Measurements from ENCODE around the gene SEZ6L2. TPM values are rescaled to one million over a fixed set of nuclear protein-coding genes. Genes with fewer than 3 reads are reported as not detected.

Gene SEZ6L2
- total RNA-seq, 2 experiments from 2014 or later: not detected

GRCh38 chr16:29862884-29863668 lies 36.3 kb downstream of the SEZ6L2 start, which contains the start of gene CDIPT:
TSS of gene CDIPT (minus strand) at chr16:29863226. CDS start at chr16:29862857, 369 bp downstream.
- H3K27me3 Mint-ChIP-seq: no peaks in the 10 kb centered on the region
- Histone ChIP-seq H3K27me3 (ENCODE audit: control insufficient read depth in 1 of 2, insufficient read depth in 2 of 2, low read length in 2 of 2) (no peaks in the 10 kb centered on the region), H3K27ac (ENCODE audit: low read depth in 1 of 2, low read length in 2 of 2) (peak within 1 kb of the TSS; percentile 87 to 97), H3K36me3 (ENCODE audit: insufficient read depth, low read length) (peaks cover 34% of the 10 kb centered on the region), H3K4me1 (ENCODE audit: insufficient read depth, low read length) (peaks cover 30% of the 10 kb centered on the region), H3K9me3 (ENCODE audit: control insufficient read depth in 1 of 2, insufficient read depth in 1 of 2, low read length in 2 of 2) (peaks cover 0 to 5% of the 10 kb centered on the region in 2 experiments), H3K4me3 (ENCODE audit: low read length) (peak within 1 kb of the TSS; percentile 76)
- peaks cover 22% of the 10 kb centered on the region for H3K4me1 Mint-ChIP-seq (ENCODE audit: low read depth)
- peak; percentile 70 for TF ChIP-seq CTCF (IDR thresholded peaks at IDR 0.05)
- CTCF ChIA-PET: interaction anchor here (0.6 to 2.3 kb wide), 10 partner anchors 14 to 162 kb away, joined by 3 to 11 read pairs (median 4); partner anchors contain the start of genes KIF22 and PAGR1
- DNase-seq: peak; percentile 85 to 98 (median 90)
- H3K4me3 Mint-ChIP-seq: peak within 1 kb of the TSS; percentile 95
- peaks cover 45% of the 10 kb centered on the region for H3K36me3 Mint-ChIP-seq (ENCODE audit: low read depth)
- POLR2A ChIA-PET: interaction anchor here (0.8 to 2.5 kb wide), 15 partner anchors 14 to 161 kb away, joined by 3 to 16 read pairs (median 6); partner anchors contain the start of genes ASPHD1, KCTD13, KIF22 and MAZ
- H3K9me3 Mint-ChIP-seq: no peaks in the 10 kb centered on the region
- ATAC-seq (ENCODE audit: poor library complexity): peak; percentile 96
- H3K27ac Mint-ChIP-seq: peak within 1 kb of the TSS; percentile 95
- intact Hi-C loops (cut with DNase I, micrococcal nuclease): loop anchor here (1.0 to 5.0 kb wide), 8 partner anchors 36 to 795 kb away; partner anchors contain the start of genes INO80E (in 2 of the 2), FBRS (in 1 of the 2), HIRIP3 (in 1 of the 2) and PAGR1 (in 1 of the 2)

- peaks cover 30% of the 10 kb centered on the region for H3K4me1 ChIP-seq (ENCODE audit: insufficient read depth, low read length)
- Mint-ChIP-seq H3K27me3 (no peaks in the 10 kb centered on the region), H3K4me3 (peak overlapping the region; percentile 95), H3K4me1 (ENCODE audit: low read depth) (peaks cover 22% of the 10 kb centered on the region), H3K9me3 (no peaks in the 10 kb centered on the region), H3K36me3 (ENCODE audit: low read depth) (peaks cover 46% of the 10 kb centered on the region), H3K27ac (peak overlapping the region; percentile 95)
- no peak for TF ChIP-seq CTCF (IDR thresholded peaks at IDR 0.05)
- ATAC-seq (ENCODE audit: poor library complexity) (no peak), DNase-seq (no peak)
- H3K4me3 ChIP-seq (ENCODE audit: low read length): peak overlapping the region; percentile 76
- peaks cover 0 to 5% of the 10 kb centered on the region in 2 experiments for H3K9me3 ChIP-seq (ENCODE audit: control insufficient read depth in 1 of 2, insufficient read depth in 1 of 2, low read length in 2 of 2)
- POLR2A ChIA-PET: interaction anchor here (1.0 to 2.5 kb wide), 10 partner anchors 14 to 110 kb away, joined by 3 to 16 read pairs (median 7); partner anchors contain the start of genes KCTD13, KIF22, MAZ and MVP
- H3K27ac ChIP-seq (ENCODE audit: low read depth in 1 of 2, low read length in 2 of 2): peak overlapping the region in 1 of 2 donors; percentile 87
- CTCF ChIA-PET: interaction anchor here (1.0 to 2.3 kb wide), 7 partner anchors 14 to 162 kb away, joined by 3 to 11 read pairs (median 3); partner anchors contain the start of gene PAGR1
- H3K36me3 ChIP-seq (ENCODE audit: insufficient read depth, low read length): peaks cover 34% of the 10 kb centered on the region
- no peaks in the 10 kb centered on the region for H3K27me3 ChIP-seq (ENCODE audit: control insufficient read depth in 1 of 2, insufficient read depth in 2 of 2, low read length in 2 of 2)
- intact Hi-C loops (cut with DNase I, micrococcal nuclease): loop anchor here (2.0 to 5.0 kb wide), 3 partner anchors 35 to 135 kb away; partner anchors contain the start of genes HIRIP3 (in 1 of the 2) and INO80E (in 1 of the 2)
These were observed 36.9 kb downstream of the SEZ6L2 start for GRCh38 chr16:29862383-29862883.

- H3K4me3 Mint-ChIP-seq: peak overlapping the region; percentile 95
- intact Hi-C loops (cut with DNase I, micrococcal nuclease): loop anchor here in 1 of 2 experiments (5.0 kb wide), 2 partner anchors 33 to 137 kb away; partner anchors contain the start of genes HIRIP3 and INO80E
- POLR2A ChIA-PET: no interaction called here
These were observed 39.1 kb downstream of the SEZ6L2 start for GRCh38 chr16:29860218-29860617.

More at GRCh38 chr16:29860218-29860617, 39.1 kb downstream of the SEZ6L2 start:
- H3K27ac Mint-ChIP-seq: peak overlapping the region; percentile 40
- ATAC-seq (ENCODE audit: poor library complexity) (no peak), DNase-seq (no peak)
- H3K27me3 ChIP-seq (ENCODE audit: control insufficient read depth in 1 of 2, insufficient read depth in 2 of 2, low read length in 2 of 2): no peaks in the 10 kb centered on the region
- H3K27me3 Mint-ChIP-seq: no peaks in the 10 kb centered on the region
- no peaks in the 10 kb centered on the region for H3K9me3 Mint-ChIP-seq
- no peak overlapping the region for H3K4me3 ChIP-seq (ENCODE audit: low read length)
- peaks cover 34% of the 10 kb centered on the region for H3K36me3 ChIP-seq (ENCODE audit: insufficient read depth, low read length)
- H3K4me1 Mint-ChIP-seq (ENCODE audit: low read depth): peaks cover 22% of the 10 kb centered on the region
- H3K9me3 ChIP-seq (ENCODE audit: control insufficient read depth in 1 of 2, insufficient read depth in 1 of 2, low read length in 2 of 2): peaks cover 0 to 5% of the 10 kb centered on the region in 2 experiments
- no peak for TF ChIP-seq CTCF (IDR thresholded peaks at IDR 0.05)
- peaks cover 30% of the 10 kb centered on the region for H3K4me1 ChIP-seq (ENCODE audit: insufficient read depth, low read length)
- CTCF ChIA-PET: interaction anchor here (1.0 kb wide), 1 partner anchor 54 kb away, joined by 3 read pairs; the partner anchor contains the start of gene MAZ
- H3K36me3 Mint-ChIP-seq (ENCODE audit: low read depth): peaks cover 50% of the 10 kb centered on the region
- no peak overlapping the region for H3K27ac ChIP-seq (ENCODE audit: low read depth in 1 of 2, low read length in 2 of 2)
